Thoracic aorta (tissue), 2 donors: ENCODE measurements around the gene ASTN2. TPM values are rescaled to one million over a fixed set of nuclear protein-coding genes. Genes with fewer than 3 reads are reported as not detected.
A peak's percentile ranks its signal among the peaks of the same experiment; 100 is the strongest.

Experiments
- ATAC-seq: fragments of 150-250 bp; one replicate; pipeline ENCODE4 v1.8.0; 2017; ENCODE audit warnings: low read depth; ENCODE audit not compliant: insufficient number of reproducible peaks, low FRiP score
- DNase-seq: peaks from one replicate; pipeline ENCODE4 v3.0.0-alpha.2; 2020; ENCODE audit warnings: low spot score
- H3K27ac ChIP-seq, 2 donors: fragments of 200-600 bp; sonication (generic); 1 replicate in 1 of 2; 2 replicates in 1 of 2; pipeline ENCODE4 v1.5.1; 2016; ENCODE audit warnings: mild to moderate bottlenecking in 2 of 2, moderate library complexity in 2 of 2
- H3K27me3 ChIP-seq: fragments of 200-600 bp; sonication (generic); replicated peaks from 2 replicates; pipeline ENCODE4 v1.6.0; 2016; ENCODE audit warnings: mild to moderate bottlenecking; ENCODE audit not compliant: insufficient read depth
- H3K36me3 ChIP-seq: fragments of 200-600 bp; sonication (generic); one replicate; pipeline ENCODE4 v1.5.1; 2016
- H3K4me1 ChIP-seq, 2 donors: fragments of 200-600 bp; sonication (generic); 1 replicate in 1 of 2; 2 replicates in 1 of 2; pipeline versions ENCODE4 v1.5.1 to v1.6.0; 2016; ENCODE audit warnings: low read depth in 2 of 2, mild to moderate bottlenecking in 1 of 2; ENCODE audit not compliant: control insufficient read depth in 1 of 2
- H3K4me3 ChIP-seq: fragments of 200-600 bp; sonication (generic); 2 replicates; pipeline ENCODE4 v1.5.1; 2016; ENCODE audit warnings: mild to moderate bottlenecking
- H3K9me3 ChIP-seq: fragments of 200-600 bp; sonication (generic); 2 replicates; pipeline ENCODE4 v1.5.1; 2016
- CTCF ChIP-seq: fragments of 200-600 bp; sonication (generic); IDR thresholded peaks from one replicate; pipeline ENCODE4 v1.5.1; 2019; ENCODE audit warnings: antibody characterized with exemption
- total RNA-seq, 2 donors: library from RNA; depleted of rRNA; stranded (reverse); fragments of >200 nt; gene quantifications; one replicate each; pipeline versions ENCODE4 v1.1.0 to v1.2.3, GENCODE V29; 2016

Gene ASTN2
- total RNA-seq, 2 donors from 2014 or later = 6.8 to 7.1 TPM

GRCh38 chr9:116741742-116742141 lies 673.1 kb downstream of the ASTN2 start:
- no peaks in the 10 kb centered on the region for H3K9me3 ChIP-seq
- ATAC-seq (no peak), DNase-seq (no peak)

GRCh38 chr9:116741086-116741740 lies 673.6 kb downstream of the ASTN2 start:
- Histone ChIP-seq H3K4me1 (no peaks in the 10 kb centered on the region), H3K36me3 (no peaks in the 10 kb centered on the region), H3K27me3 (no peaks in the 10 kb centered on the region), H3K27ac (no peak overlapping the region), H3K4me3 (no peak overlapping the region), H3K9me3 (no peaks in the 10 kb centered on the region)
- DNase-seq (no peak), ATAC-seq (no peak)
- TF ChIP-seq CTCF = no peak

More at GRCh38 chr9:116741742-116742141, 673.1 kb downstream of the ASTN2 start:
- TF ChIP-seq CTCF = no peak
- H3K27ac ChIP-seq = no peak overlapping the region
- H3K4me3 ChIP-seq = no peak overlapping the region
- H3K4me1 ChIP-seq = no peaks in the 10 kb centered on the region
- no peaks in the 10 kb centered on the region for H3K27me3 ChIP-seq
- no peaks in the 10 kb centered on the region for H3K36me3 ChIP-seq

- Histone ChIP-seq H3K27me3 (no peaks in the 10 kb centered on the region), H3K4me3 (no peak overlapping the region), H3K4me1 (peaks cover 0 to 3% of the 10 kb centered on the region in 2 donors), H3K27ac (no peak overlapping the region), H3K9me3 (no peaks in the 10 kb centered on the region), H3K36me3 (no peaks in the 10 kb centered on the region)
- ATAC-seq (no peak), DNase-seq (peak; percentile 21)
- TF ChIP-seq CTCF = peak; percentile 81
Measured at GRCh38 chr9:116737152-116737546, 677.7 kb downstream of the ASTN2 start.

GRCh38 chr9:116736399-116737151 lies 678.3 kb downstream of the ASTN2 start:
- no peak for TF ChIP-seq CTCF
- peaks cover 0 to 3% of the 10 kb centered on the region in 2 donors for H3K4me1 ChIP-seq
- no peaks in the 10 kb centered on the region for H3K36me3 ChIP-seq
- no peaks in the 10 kb centered on the region for H3K9me3 ChIP-seq
- no peak overlapping the region for H3K27ac ChIP-seq
- no peak overlapping the region for H3K4me3 ChIP-seq
- DNase-seq = no peak
- ATAC-seq = no peak
- no peaks in the 10 kb centered on the region for H3K27me3 ChIP-seq

- H3K4me3 ChIP-seq = no peak overlapping the region
- no peaks in the 10 kb centered on the region for H3K36me3 ChIP-seq
- H3K4me1 ChIP-seq = peaks cover 0 to 3% of the 10 kb centered on the region in 2 donors
- no peak for TF ChIP-seq CTCF
- no peak overlapping the region for H3K27ac ChIP-seq
- no peaks in the 10 kb centered on the region for H3K9me3 ChIP-seq
- H3K27me3 ChIP-seq = no peaks in the 10 kb centered on the region
- DNase-seq = no peak
- ATAC-seq = no peak
Measured at GRCh38 chr9:116733010-116733641, 681.7 kb downstream of the ASTN2 start.
